ENCODE measurements around the gene TRIM59.

- no peak for TF ChIP-seq SIN3A (IDR thresholded peaks at IDR 0.05; ENCODE audit: borderline replicate concordance, insufficient read depth, low read length)
- TF ChIP-seq POLR2AphosphoS5 (IDR thresholded peaks at IDR 0.05; ENCODE audit: low read depth, low read length) = no peak
- no peak for TF ChIP-seq FOXP2 (optimal IDR thresholded peaks at IDR 0.05; ENCODE audit: borderline replicate concordance, extremely low read depth, extremely low read length, insufficient read depth)
- TF ChIP-seq TAF1 (IDR thresholded peaks at IDR 0.05; ENCODE audit: borderline replicate concordance, insufficient read depth, low read length) = no peak
- no peak for TF ChIP-seq REST (IDR thresholded peaks at IDR 0.05; ENCODE audit: insufficient read depth in 1 of 2, low read depth in 2 of 2, low read length in 2 of 2)
Observed at GRCh38 chr3:160473221-160473620, 23.6 kb upstream of the TRIM59 start.

All from PFSK-1 (cell line).